HG03064 (cell line): ENCODE results near the gene GPC1.

ENCODE experiments used
- ATAC-seq: cut with Tn5 transposase; IDR thresholded peaks from one replicate; pipeline ENCODE4 v1.9.1; 2021; ENCODE audit warnings: low read depth; ENCODE audit not compliant: unreplicated experiment

The GPC1 gene

DNA sequence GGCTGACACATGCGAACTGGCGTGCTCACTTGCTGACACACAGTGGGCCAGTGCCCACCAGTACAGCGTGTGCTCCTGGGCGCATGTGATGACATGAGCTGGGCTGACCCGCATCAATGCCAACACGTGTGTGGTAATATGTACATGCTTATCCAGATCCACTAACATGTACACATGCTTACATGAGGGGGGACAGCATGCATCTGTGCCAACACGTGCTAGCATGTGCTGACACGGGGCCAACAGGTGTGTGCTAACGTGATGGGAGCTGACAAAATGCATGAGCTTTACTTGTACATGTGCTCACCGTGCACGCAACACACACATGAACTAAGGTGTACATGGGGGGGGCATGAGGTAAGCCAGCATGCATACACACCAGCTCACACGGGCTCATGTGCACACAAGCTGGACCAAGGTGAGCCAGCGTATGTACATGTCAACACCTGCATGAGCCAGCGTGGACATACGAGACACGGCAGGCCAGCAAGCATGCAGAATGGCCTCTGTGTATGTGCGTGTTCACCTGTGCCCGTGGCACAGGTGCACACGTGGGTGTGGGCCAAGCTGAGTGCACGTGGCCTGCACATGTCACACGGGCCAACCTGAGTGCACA lies 28.5 kb downstream of the GPC1 start:
- ATAC-seq = no peak

DNA sequence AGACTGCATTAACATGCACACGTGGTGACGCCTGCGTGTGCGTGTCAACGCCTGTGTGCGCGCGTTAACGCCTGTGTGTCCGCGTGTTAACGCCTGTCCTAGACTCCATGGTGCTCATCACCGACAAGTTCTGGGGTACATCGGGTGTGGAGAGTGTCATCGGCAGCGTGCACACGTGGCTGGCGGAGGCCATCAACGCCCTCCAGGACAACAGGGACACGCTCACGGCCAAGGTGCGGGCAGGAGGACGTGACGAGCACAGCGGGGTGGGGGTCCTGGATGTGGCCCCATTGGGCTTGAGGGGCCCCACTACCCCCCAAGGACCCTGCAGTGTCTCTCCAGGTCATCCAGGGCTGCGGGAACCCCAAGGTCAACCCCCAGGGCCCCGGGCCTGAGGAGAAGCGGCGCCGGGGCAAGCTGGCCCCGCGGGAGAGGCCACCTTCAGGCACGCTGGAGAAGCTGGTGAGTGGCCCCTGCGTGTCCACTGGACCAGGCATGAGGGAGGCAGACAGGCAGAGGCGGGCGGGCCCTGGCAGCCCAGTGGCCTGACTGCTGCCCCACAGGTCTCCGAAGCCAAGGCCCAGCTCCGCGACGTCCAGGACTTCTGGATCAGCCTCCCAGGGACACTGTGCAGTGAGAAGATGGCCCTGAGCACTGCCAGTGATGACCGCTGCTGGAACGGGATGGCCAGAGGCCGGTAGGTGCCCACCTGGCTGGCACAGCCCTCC lies 29.2 kb downstream of the GPC1 start:
- ATAC-seq = no peak

DNA sequence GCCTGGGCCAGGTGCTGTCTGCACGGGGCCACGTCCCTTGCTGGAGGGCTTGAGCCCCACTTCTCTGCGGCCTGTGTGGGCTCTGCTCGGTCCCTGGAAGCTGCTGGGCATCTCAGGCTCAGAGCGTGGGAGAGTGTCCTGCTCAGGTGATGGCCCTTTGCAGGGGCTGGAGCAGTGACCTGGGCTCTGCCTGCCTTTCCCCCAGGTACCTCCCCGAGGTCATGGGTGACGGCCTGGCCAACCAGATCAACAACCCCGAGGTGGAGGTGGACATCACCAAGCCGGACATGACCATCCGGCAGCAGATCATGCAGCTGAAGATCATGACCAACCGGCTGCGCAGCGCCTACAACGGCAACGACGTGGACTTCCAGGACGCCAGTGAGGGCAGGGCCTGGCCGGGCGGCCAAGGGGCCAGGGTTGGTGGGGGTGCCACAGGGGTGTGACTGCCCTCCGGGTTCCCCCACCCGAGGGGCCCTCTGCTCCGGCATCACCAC lies 29.9 kb downstream of the GPC1 start:
- no peak for ATAC-seq

DNA sequence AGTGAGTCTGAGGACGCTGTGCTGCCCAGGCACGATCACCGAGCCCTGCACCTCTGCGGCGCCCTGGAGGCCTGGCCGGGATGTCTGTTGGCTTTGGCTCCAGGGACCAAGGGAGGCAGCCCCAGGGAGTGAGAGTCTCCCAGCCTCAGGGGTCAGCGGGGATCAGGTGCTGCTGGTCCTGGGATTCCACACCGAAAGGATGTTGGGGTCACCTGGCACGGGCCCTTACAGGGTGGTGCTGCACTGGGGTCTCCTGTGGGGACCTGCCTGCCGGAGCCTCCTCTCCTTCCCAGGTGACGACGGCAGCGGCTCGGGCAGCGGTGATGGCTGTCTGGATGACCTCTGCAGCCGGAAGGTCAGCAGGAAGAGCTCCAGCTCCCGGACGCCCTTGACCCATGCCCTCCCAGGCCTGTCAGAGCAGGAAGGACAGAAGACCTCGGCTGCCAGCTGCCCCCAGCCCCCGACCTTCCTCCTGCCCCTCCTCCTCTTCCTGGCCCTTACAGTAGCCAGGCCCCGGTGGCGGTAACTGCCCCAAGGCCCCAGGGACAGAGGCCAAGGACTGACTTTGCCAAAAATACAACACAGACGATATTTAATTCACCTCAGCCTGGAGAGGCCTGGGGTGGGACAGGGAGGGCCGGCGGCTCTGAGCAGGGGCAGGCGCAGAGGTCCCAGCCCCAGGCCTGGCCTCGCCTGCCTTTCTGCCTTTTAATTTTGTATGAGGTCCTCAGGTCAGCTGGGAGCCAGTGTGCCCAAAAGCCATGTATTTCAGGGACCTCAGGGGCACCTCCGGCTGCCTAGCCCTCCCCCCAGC lies 30.5 kb downstream of the GPC1 start:
- ATAC-seq = no peak

DNA sequence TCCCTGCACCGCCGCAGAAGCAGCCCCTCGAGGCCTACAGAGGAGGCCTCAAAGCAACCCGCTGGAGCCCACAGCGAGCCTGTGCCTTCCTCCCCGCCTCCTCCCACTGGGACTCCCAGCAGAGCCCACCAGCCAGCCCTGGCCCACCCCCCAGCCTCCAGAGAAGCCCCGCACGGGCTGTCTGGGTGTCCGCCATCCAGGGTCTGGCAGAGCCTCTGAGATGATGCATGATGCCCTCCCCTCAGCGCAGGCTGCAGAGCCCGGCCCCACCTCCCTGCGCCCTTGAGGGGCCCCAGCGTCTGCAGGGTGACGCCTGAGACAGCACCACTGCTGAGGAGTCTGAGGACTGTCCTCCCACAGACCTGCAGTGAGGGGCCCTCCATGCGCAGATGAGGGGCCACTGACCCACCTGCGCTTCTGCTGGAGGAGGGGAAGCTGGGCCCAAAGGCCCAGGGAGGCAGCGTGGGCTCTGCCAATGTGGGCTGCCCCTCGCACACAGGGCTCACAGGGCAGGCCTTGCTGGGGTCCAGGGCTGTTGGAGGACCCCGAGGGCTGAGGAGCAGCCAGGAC lies 31.2 kb downstream of the GPC1 start:
- no peak for ATAC-seq

DNA sequence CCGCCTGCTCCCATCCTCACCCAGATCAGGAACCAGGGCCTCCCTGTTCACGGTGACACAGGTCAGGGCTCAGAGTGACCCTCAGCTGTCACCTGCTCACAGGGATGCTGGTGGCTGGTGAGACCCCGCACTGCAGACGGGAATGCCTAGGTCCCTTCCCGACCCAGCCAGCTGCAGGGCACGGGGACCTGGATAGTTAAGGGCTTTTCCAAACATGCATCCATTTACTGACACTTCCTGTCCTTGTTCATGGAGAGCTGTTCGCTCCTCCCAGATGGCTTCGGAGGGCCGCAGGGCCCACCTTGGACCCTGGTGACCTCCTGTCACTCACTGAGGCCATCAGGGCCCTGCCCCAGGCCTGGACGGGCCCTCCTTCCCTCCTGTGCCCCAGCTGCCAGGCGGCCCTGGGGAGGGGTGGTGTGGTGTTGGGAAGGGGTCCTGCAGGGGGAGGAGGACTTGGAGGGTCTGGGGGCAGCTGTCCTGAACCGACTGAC lies 31.7 kb downstream of the GPC1 start:
- no peak for ATAC-seq

DNA sequence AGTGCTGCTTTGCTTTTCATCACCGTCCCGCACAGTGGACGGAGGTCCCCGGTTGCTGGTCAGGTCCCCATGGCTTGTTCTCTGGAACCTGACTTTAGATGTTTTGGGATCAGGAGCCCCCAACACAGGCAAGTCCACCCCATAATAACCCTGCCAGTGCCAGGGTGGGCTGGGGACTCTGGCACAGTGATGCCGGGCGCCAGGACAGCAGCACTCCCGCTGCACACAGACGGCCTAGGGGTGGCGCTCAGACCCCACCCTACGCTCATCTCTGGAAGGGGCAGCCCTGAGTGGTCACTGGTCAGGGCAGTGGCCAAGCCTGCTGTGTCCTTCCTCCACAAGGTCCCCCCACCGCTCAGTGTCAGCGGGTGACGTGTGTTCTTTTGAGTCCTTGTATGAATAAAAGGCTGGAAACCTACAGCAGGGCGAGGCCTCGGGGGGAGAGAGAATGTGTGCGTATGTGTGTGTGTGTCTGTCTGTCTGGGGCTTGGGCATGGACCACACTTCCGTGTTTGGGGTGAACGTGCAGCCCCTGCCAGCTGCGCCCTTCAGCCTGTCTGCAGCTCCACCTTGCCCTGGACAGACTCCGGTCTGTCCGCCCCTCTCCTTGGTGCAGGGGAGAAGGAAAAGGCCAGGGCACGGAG lies 32.3 kb downstream of the GPC1 start:
- no peak for ATAC-seq

DNA sequence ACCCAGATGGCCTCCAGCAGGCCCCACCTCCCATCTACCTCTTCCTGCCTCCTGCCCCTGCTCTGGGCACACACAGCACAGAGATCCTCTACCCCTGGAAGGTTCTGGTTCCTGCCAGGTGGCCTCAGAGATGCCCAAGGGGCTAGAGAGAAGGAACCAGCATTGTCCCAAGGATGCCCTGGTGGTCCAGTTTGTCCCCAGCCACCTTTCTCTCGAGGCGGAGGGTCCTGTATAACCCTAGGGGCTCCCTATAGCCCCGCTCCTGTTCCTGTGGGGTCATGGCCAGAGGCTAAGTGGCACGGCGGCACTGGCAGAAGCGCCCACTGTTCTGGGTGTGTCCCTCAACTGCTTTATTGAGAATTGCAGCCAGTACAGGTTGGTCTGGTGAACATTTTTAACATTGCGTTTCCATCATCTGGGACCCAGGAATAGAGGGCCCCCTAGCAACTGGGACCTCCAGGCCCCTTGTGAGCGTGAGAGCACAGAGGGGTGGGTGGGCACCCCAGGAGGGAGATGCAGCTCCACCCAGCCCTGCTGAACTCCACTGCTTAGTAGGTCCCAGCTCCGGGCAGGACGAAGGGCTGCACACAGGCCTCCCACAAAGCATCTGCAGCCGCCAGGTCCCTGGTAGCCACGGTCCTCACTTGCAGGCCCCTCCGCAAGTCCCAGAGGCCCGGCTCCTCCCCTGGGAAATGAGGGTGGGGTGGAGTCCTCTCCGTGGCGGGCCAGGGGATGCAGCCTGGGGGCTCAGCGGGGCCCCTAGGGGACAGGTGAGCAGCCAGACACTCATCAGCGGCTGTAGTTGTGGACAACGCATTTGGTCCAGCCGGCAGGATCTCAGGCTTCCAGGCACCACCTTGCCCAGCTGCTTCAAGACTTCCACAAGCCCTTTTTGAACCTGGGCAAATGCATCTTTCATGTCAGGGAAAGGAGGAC lies 33.1 kb downstream of the GPC1 start:
- ATAC-seq = no peak

DNA sequence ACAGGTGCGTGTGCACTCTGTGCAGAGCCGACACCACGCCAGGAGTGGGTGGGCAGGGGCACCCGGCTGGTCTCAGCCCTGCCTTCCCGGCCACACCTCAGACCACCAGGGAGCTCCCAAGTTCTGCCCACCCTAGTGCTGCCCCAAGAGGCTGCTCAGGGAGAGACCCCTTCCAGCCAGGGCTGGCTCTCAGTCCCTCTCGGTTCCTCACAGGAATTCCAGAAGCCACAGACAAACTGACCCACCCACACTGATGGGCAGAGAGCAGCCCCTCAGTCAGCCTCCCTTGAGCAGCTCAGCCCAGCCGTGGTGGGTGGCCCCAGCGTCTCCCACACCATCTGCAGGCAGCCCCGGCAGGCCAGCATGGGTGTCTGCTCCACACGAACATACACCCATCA lies 33.8 kb downstream of the GPC1 start:
- no peak for ATAC-seq

DNA sequence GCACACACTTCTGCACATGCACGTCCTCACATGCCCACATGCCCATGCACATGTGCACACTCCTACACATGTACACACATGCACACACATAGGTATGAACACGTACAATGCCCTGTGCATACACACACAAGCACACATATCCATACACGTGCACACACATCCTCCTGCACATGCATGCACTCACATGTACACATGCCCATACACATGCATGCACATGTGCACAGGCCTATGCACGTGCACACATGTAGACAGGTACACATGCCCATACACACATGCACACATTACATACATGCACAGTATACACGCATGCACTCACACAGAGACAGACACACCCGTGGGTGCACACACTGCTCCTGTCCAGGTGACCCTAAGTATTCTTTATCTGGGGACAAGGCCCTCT lies 34.3 kb downstream of the GPC1 start:
- no peak for ATAC-seq

DNA sequence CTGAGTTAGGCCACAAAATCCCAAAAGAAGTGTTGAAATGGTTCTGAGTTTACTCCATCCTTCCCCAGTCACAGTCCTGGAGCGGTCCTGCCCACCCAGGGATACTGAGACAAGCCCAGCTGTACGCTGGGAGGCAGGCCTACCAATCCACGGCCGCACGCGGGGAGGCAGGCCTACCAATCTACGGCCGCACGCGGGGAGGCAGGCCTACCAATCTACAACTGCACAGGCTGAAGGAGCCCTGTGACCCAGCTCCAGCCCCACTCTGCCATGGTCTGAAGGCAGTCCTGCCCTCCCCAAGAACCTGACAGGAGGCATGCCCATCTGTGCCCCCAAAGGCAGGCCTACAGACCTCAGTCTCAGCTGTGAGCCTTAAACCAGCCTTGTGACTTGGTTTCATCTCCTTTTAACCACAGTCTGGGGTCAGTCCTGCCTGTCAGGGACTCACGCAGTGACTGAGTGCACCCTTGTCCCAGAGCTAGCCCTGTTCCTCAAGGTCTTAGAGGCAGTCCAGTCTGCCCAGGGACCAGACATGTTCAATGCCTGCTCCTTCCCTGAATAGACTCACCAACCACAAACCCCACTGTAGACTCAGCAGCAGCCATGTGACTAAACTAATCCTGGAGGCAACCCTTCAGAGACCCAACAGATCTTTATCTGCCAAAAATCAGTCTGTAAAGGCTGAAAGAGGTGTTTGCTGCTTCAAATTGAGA lies 36.8 kb downstream of the GPC1 start:
- no peak for ATAC-seq

DNA sequence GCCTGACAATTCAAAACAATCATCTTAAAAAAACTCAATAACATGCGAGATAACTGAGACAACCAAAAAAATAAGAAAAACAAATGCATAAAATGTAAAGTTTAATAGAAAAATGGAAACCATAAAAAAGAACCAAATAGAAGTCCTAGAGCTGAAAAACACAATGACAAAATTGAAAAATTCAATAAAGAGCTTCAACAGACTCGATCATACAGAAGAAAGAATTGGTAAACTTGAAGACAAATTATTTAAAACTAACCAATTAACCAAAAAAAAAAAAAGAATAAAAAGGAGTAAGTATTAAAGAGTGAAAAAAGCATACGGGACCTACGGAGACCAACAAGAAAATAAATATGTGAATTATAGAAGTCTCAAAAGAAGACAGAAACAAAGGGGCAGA lies 37.7 kb downstream of the GPC1 start:
- no peak for ATAC-seq

DNA sequence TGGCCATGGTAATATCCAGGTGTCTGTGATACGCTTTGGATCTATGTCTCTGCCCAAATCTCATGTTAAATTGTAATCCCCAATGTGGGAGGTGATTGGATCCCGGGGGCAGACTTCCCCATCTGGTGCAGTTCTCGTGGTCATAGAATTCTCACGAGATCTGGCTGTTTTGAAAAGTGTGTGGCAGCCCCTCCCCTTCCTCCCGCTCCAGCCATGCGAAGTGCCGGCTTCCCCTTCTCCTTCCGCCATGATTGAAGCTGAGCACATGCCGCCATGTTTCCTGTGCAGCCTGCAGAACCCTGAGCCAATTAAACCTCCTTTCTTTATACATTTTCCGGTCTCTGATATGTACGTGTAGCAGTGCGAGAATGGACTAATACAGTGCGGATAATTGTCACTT lies 42.5 kb downstream of the GPC1 start:
- no peak for ATAC-seq

DNA sequence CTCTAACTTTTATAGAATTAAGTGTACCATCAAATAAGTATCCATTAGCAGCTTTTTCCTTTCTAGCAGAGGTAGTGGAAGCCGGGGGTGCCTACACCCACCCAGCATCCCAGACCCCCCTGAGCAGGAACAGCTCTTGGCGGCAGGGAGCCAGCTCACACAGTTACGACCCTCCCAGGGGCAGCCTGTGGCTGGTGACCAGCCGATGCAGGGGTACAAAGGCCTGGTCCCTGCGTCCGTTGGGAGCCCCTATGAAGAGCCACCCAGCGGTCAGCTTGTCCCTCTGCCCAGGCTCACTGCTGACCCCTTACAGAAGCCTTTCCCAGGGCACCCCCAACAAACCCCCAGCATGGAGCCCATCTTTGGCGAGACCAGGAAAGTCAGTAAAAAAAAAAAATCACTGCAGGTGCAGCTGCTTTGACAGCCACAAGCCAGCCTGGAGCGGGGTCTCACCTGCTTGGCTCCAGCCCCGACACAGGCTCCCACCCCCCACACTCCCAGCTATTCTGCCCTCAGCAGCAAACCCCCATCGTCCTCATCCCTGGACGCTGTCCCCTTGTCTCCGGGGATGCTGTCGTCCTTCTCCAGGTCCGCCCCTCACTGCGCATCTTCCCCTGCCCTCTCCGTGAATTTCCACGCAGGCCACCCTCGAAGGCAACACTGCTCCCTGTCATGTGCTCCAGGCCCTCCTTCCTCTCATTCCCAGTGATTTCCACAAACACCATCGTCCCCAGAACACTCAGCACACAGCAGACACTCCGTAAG lies 43.1 kb downstream of the GPC1 start:
- no peak for ATAC-seq

DNA sequence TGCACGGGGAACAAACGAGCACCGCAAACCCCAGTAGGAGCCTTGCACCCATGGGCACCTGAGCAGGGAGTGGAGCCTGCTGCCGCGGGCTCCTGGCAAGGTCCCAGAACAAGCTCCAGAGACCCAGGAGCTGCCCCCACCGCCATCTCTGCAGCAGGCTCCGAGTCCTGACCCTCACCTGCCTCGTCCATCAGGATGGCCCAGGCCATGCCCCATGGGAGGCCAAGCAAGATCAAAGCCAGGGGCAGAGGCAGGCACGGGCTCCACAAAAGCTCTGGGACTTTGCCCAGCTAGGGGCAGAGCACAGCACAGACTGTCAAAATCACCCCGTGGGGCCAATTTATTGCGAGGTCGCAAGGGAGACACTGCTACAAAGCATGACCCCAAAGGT lies 43.6 kb downstream of the GPC1 start:
- no peak for ATAC-seq

DNA sequence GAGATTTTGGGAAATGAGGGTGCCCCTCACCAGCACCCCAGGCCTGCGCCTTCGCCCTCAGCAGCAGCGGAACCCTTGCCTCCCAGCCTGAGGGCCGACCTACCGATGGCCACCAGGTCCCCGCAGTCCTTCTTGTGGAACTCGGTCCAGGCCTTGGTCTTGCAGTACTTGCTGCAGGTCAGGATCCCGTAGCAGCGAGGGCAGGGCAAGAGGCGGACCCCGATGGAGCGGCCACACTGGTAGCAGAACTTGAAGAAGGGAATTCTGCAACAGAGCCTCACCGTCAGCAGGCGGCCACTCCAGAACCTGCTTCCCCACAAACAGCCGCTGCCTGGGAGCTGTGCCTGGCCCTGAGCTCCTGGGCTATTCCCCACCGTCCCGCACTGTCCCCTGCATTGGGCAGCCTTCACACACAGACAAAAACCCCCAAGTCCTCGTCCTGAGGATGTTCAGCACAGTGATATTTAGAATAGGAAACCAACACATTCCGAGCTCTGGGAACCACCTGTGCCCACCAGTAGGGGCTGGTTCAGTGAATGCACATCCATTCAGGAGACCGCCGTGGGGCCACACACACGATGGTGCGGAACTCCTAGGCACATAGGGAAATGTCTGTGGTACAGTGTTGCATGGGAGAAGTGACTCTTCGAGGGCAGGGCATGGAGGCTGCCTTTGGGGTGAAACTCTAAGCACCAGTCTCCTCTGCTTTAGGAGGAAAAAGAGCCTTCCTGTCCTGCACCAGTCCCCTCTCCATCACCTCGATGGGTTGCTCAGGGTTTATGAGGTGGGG lies 45.6 kb downstream of the GPC1 start:
- no peak for ATAC-seq

DNA sequence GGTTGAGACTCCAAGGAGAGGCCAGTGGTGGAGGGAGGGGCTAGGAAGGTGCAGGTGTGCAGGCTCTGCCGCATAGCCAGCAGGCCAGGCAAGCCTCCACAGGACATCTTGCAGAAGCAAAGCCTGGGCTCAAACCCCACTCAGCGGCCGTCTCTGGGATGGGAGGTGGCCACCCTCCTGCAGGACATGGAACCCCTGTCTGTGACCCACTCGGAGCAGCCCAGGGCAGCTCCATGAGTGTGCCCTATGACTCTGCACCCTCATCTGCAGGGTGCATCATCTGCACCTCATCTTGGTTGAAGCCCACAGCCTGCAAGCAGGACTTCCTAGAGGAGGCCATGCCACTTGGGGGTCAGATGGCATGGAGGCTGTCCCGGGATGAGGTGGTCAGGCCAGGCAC lies 46.3 kb downstream of the GPC1 start:
- no peak for ATAC-seq
